GM19238 (cell line): ENCODE measurements around the gene ATP11C.

Experiments
- DNase-seq: peaks from one replicate; pipeline ENCODE4 v3.0.0; 2011; ENCODE audit warnings: low spot score; ENCODE audit not compliant: insufficient read length

The ATP11C gene

GRCh38 chrX:139811942-139812629 lies 120.8 kb downstream of the ATP11C start:
- DNase-seq: no peak

DNA sequence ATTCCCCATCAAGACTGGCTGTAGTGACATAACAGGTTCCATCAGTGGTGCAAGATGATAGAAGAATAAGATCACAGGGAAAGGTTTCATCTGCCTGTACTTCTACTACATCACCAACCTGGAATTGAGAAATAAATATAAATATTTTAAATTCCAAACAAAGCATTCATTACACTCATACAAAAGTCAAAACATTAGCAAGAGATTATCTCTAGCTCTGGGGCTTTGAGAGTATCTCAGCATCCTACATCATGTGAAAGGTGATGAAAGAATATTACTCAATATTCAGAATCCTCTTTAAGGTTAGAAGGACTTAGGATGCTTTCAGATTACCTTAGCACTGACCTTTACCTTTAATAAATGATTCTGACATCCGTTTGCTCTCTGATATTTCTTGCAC lies 128.4 kb downstream of the ATP11C start:
- DNase-seq: no peak

DNA sequence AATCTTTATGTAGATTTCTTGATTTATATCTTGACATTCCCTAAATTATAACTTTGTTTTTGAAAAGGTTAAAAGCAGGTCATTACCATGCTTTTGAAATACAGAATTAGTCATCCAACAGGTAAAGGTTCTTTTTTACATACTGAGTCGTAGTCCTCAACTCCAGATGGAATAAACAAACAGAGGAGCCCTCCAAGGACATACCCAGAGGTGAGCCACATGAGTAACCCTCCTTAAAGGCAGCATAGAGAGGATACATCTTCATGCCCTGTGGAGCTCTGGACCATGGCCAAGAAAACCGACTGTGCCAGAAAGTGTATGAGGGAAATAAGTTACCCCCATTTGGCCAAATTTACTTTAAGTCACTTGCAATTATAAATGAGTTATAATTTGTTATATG lies 129.6 kb downstream of the ATP11C start:
- DNase-seq: no peak

- DNase-seq: no peak
Measured at GRCh38 chrX:139802048-139802447, 130.8 kb downstream of the ATP11C start.

DNA sequence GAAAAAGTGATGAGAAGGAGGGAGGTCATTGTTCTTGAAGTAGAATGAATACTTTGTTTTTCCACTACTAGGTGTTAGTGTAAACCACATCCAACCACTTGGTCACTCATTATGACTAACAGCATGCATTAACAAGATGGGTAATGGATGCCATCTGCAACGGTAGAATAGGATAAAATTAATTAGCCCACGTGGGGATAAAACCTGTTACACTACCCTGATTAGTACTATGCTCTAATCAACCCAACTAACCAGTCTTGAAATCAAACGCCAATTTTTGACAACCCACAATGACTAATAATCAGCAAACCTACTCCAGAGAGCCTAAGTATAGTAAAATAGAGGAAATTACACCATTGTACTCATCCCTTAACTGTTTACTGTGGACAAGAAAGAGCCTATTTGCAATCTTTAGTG lies 131.4 kb downstream of the ATP11C start:
- no peak for DNase-seq

DNA sequence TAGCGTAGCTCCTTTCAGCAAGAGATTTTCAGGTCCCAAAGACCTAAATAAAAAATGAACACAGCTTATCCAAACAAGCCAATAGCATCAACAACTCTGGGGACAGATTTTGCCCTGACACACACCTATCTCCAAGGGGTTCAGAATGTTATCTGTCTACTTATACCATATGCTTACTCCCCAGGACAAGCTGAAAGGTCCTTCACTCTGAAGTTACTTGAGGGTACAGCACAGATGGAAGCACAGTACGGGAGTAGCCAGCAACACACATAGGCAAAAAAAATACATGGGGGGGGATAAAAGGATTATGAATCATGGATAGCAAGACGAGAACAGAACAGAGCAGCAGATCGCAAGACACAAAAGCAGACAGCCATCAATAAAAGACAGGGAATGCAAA lies 134.2 kb downstream of the ATP11C start:
- DNase-seq: no peak

DNA sequence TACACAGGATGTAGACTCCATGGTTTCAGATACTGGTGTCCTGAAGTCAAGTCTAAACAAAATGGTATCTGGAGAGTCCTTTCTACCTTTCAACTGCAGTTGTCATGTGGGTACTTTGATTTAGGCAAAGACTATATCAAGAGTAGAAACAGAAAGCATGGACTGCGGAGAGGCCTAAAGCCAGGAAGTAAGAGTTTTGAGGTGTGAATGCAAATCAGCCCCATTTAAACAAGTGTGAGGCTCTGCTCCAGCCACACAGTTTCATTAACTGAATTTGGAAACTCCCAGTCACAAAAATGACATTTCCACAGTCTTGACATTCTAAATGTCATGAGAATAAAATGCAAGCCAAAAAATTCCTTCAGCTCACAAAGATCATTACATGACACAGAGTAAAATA lies 137.7 kb downstream of the ATP11C start:
- DNase-seq: no peak

DNA sequence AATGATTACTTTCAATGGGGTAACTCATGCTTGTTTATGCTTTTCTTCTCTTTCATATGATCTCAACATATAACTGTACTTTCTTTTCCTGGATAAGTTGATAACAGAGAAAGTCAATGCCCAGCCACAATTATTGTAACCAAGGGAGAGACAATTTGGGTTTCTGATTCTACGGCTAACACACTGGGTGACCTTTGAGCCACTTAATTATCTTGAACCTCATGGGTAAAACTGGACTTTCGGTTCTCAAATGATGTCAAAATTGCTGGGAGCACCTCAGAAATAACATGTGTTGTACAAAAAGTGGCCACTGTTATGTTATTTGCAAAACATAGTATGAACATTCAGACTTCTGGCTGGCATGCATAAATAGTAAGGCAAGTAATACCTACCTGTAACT lies 145.3 kb downstream of the ATP11C start:
- no peak for DNase-seq

DNA sequence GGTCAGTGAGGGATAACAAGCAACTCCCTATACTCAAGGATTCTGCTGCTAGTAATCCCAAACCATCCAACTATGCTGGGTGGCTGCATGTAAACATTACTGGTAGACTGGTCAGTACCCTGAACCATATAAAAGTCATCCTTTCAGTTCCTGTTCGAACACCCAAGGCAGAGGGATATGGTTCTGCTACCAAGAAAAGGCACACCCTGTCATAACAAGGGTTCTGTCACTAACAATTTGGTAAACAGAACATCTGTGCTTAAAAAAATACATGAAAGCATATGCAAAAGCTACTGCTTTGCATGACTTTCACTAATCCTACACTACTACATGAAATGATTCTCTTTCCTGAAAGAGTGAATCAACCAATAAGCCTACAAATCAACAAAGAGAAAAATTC lies 148.0 kb downstream of the ATP11C start:
- no peak for DNase-seq

- DNase-seq: no peak
Measured at GRCh38 chrX:139783959-139784358, 148.9 kb downstream of the ATP11C start.

- no peak for DNase-seq
Measured at GRCh38 chrX:139783030-139783429, 149.8 kb downstream of the ATP11C start.

DNA sequence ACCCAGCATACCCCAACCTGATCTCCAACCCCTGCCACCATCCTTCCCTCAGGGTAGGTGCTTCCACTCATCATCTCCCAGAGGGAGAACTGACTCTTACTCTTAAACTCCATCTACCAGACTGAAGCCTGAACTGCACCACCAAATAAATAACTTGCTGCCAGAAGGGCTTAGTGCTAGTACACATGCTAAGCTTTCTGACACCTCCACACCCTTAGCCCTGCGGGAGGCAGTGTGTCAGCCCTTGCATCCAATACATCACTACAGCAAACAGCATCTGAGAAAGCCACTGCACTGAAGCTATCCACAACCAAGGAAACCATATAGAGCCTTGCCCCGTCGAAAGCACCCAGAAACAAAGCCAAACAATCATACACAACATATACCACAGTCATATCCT lies 156.3 kb downstream of the ATP11C start:
- DNase-seq: no peak

DNA sequence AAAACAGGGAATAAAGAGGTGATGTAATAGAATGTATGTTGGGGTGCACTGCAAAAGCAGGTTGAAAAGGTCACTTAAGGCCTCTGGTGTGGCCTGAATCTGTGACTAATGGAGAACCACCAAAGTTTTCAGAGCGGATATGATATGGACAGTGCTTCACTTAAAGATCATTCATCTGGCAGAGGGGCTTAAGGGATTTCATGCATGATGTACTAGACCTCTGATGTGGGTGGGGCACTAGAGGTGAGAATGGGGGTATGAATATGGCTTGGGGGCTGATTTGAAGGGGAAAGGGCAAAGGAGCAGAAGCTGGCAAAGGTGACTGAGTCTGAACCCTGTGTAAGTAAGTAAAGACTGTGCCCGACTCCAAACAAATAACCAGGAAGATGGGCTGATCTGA lies 162.5 kb downstream of the ATP11C start:
- no peak for DNase-seq

- no peak for DNase-seq
Measured at GRCh38 chrX:139766545-139766983, 166.3 kb downstream of the ATP11C start.

- DNase-seq: no peak
Measured at GRCh38 chrX:139762400-139763183, 170.3 kb downstream of the ATP11C start.

GRCh38 chrX:139759637-139760036 lies 173.2 kb downstream of the ATP11C start:
- DNase-seq: no peak

- no peak for DNase-seq
Measured at GRCh38 chrX:139758809-139759208, 174.0 kb downstream of the ATP11C start.

DNA sequence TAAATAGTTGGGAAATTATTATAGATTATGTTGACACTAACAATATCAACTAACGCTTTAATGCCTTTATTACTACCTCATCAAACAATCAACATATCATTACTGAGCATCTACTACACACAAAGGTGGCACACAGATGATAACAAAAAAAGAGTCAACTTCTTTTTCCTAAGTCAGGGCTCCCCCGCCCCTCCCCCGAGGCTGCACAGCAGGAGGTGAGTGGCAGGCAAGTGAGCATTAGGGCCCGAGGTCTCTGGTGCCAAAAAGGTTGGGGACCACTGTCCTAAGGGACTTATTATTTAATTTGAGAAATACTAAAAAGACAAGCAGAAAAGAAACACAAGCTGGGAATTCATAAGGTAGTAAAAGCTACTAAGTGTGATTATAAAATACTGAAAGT lies 174.6 kb downstream of the ATP11C start:
- DNase-seq: no peak

GRCh38 chrX:139751053-139751452 lies 181.8 kb downstream of the ATP11C start:
- DNase-seq: no peak

GRCh38 chrX:139750390-139750789 lies 182.5 kb downstream of the ATP11C start:
- DNase-seq: no peak

- DNase-seq: no peak
Measured at GRCh38 chrX:139739138-139739537, 193.7 kb downstream of the ATP11C start.

- no peak for DNase-seq
Measured at GRCh38 chrX:139738581-139738980, 194.3 kb downstream of the ATP11C start.

DNA sequence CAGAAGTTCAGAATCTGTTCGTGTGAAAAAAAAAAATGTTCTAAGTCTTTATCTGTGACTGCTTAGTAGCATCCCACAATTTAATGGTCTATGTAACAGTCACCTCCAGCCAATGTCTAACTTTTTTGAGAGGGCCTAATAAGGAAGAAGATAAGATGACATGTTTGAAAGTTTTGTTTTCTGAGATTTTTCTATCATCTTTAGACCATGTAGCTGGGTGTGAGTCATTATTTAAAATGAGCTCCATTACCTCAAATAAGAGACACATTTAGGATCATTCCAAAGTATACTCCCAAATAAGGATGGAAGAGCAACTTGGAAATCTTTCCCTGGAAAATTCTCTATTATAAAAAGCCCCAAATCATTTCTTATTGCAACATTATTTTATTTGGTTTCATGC lies 196.7 kb downstream of the ATP11C start:
- no peak for DNase-seq
